Brain microvascular endothelial cell (primary cell): ENCODE results near the gene SCUBE1.

Source experiments
- DNase-seq: peaks from one replicate; pipeline ENCODE4 v3.0.0-alpha.2; 2020
- H3K27ac ChIP-seq: fragments of 250-450 bp; sonication (Bioruptor Pico); 2 replicates; pipeline ENCODE4 v1.5.1; 2020; ENCODE audit warnings: mild to moderate bottlenecking, moderate library complexity
- H3K27me3 ChIP-seq: fragments of 250-450 bp; sonication (Bioruptor Pico); replicated peaks from 2 replicates; pipeline ENCODE4 v1.5.1; 2020; ENCODE audit warnings: mild to moderate bottlenecking
- H3K36me3 ChIP-seq: fragments of 250-450 bp; sonication (Bioruptor Pico); replicated peaks from 2 replicates; pipeline ENCODE4 v1.5.1; 2020; ENCODE audit warnings: mild to moderate bottlenecking
- H3K4me3 ChIP-seq: 2 replicates; pipeline ENCODE4 v1.5.1; 2011; ENCODE audit warnings: low read depth, mild to moderate bottlenecking, control low read depth, low read length, moderate library complexity
- CTCF ChIP-seq: IDR thresholded peaks from 2 replicates; pipeline ENCODE4 v1.5.1; 2011; ENCODE audit warnings: low read depth, mild to moderate bottlenecking, moderate library complexity, low read length, control low read depth, inconsistent platforms; ENCODE audit errors: missing control alignments
- in situ Hi-C: cut with HindIII; loops from 2 replicates; pipeline ENCODE4 v1.10.0; 2017; ENCODE audit warnings: low sequenced_read_pairs, low pct_ligation_motif_present

SCUBE1 gene

GRCh38 chr22:43343670-43344519 is 723 bp upstream of the SCUBE1 start:
- H3K27ac ChIP-seq, result no peak overlapping the region
- no peaks in the 10 kb centered on the region for H3K36me3 ChIP-seq
- no peak for TF ChIP-seq CTCF
- no peak for DNase-seq
- peaks cover 45% of the 10 kb centered on the region for H3K27me3 ChIP-seq
- in situ Hi-C loops, result no loop called here
- no peak overlapping the region for H3K4me3 ChIP-seq

GRCh38 chr22:43342347-43343261 is 568 bp downstream of the SCUBE1 start:
- no peak overlapping the region for H3K27ac ChIP-seq
- peaks cover 47% of the 10 kb centered on the region for H3K27me3 ChIP-seq
- no peak for DNase-seq
- no peak overlapping the region for H3K4me3 ChIP-seq
- TF ChIP-seq CTCF, result no peak
- H3K36me3 ChIP-seq, result no peaks in the 10 kb centered on the region
- in situ Hi-C loops, result no loop called here

DNA sequence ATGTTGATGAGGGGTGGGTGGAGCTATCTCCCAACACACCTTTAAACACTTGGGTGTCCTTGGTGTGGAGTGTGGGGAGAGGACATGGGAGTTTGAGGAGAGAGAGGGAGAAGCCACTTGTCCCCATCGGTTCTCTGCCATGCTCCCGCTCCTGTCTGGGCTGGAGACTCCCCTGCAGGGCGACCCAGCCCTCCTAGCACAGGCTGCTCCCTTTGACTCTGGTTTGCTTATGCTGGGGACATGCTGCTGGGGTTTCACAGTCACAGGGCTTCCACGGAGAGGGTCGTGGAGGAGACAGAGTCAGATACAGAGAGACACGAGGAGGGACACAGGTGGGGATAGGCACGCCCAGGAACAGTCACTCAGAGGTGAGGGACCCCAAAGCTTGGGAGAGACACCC is 1.6 kb downstream of the SCUBE1 start:
- no peak overlapping the region for H3K27ac ChIP-seq
- H3K36me3 ChIP-seq, result no peaks in the 10 kb centered on the region
- in situ Hi-C loops, result no loop called here
- no peak for DNase-seq
- no peak overlapping the region for H3K4me3 ChIP-seq
- no peak for TF ChIP-seq CTCF
- peaks cover 47% of the 10 kb centered on the region for H3K27me3 ChIP-seq

DNA sequence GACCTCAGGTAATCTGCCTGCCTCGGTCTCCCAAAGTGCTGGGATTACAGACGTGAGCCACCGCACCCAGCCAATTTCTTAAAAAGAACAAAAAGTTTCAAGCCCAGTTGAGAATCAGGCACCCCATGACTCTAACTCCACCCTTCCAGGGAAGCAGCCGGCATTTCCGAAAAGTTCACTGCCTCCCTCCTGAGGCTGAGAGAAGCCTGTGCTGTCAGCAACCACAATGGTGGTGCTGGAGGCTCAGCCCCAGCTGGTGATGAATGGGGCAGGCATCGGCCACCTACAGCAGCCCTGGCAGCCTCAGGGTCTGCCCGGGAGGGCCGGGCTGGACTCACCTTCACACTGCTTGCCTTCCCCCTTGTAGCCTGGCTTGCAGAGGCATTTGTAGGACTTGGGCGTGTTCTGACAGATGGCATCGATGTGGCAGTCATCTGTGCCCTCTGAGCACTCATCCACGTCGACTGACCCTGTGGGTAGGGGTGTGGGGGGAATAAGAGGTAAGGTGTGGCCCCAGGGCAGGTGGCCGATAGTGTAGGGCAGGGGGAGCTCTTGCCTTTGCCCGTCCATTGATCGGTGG is 4.3 kb downstream of the SCUBE1 start:
- Histone ChIP-seq H3K27ac (no peak overlapping the region), H3K27me3 (peaks cover 39% of the 10 kb centered on the region), H3K36me3 (no peaks in the 10 kb centered on the region), H3K4me3 (no peak overlapping the region)
- in situ Hi-C loops, result no loop called here
- no peak for DNase-seq
- no peak for TF ChIP-seq CTCF

DNA sequence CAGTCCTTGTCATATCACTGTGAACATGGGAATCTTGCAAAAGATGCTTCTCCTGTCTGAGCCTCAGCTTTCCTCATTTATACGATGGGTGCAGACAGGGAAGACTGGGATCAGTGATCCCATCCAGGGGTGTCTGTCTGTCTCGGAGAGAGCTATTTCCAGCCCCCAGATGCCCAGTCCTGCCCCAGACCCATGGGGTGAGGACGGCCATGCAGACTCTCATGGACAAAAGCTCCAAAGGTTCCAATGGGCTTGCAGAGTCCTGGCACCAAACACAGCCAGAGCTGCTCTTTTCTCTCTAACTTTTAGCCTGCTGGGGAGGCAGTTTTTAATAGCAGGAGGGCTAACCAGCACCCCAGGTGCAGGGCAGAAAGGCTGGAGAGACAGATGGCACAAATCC is 5.2 kb downstream of the SCUBE1 start:
- H3K27ac ChIP-seq, result no peak overlapping the region
- H3K36me3 ChIP-seq, result no peaks in the 10 kb centered on the region
- no peak for TF ChIP-seq CTCF
- DNase-seq, result no peak
- H3K27me3 ChIP-seq, result peaks cover 30% of the 10 kb centered on the region
- no peak overlapping the region for H3K4me3 ChIP-seq
- in situ Hi-C loops, result no loop called here
